T-helper 2 cell treated with Interferon-gamma antibody and Interleukin-4, amounts not matched to agents 5 μg/mL and 100 μg/mL, for 36 hours (primary cell): ENCODE measurements around the gene RASSF3.

ENCODE experiments used
- DNase-seq: peaks from one replicate; pipeline ENCODE4 v3.0.0; 2021; ENCODE audit warnings: low spot score
- H3K27ac Mint-ChIP-seq: one replicate; pipeline ENCODE4 v1.8.0; 2021; ENCODE audit warnings: mild to moderate bottlenecking, mixed read lengths
- H3K27me3 Mint-ChIP-seq: one replicate; pipeline ENCODE4 v1.8.0; 2021; ENCODE audit warnings: low read depth, mixed read lengths
- H3K36me3 Mint-ChIP-seq: one replicate; pipeline ENCODE4 v1.8.0; 2021; ENCODE audit warnings: low read depth, mixed read lengths
- H3K4me1 Mint-ChIP-seq: one replicate; pipeline ENCODE4 v1.8.0; 2021; ENCODE audit warnings: low read depth, mixed read lengths
- H3K4me3 Mint-ChIP-seq: one replicate; pipeline ENCODE4 v1.8.0; 2022; ENCODE audit warnings: mild to moderate bottlenecking, moderate library complexity, mixed read lengths
- H3K9me3 Mint-ChIP-seq: one replicate; pipeline ENCODE4 v1.8.0; 2021; ENCODE audit warnings: mixed read lengths

Gene RASSF3

GRCh38 chr12:64733857-64734256 is 123.6 kb downstream of the RASSF3 start:
- H3K36me3 Mint-ChIP-seq: peaks cover 46% of the 10 kb centered on the region

GRCh38 chr12:64735442-64735841 is 125.1 kb downstream of the RASSF3 start:
- Mint-ChIP-seq H3K27me3 (no peaks in the 10 kb centered on the region), H3K4me1 (peaks cover 33% of the 10 kb centered on the region), H3K36me3 (peaks cover 56% of the 10 kb centered on the region), H3K9me3 (no peaks in the 10 kb centered on the region), H3K27ac (no peak overlapping the region), H3K4me3 (no peak overlapping the region)
- no peak for DNase-seq

More at GRCh38 chr12:64733857-64734256, 123.6 kb downstream of the RASSF3 start:
- no peaks in the 10 kb centered on the region for H3K9me3 Mint-ChIP-seq
- DNase-seq: no peak
- H3K27me3 Mint-ChIP-seq: no peaks in the 10 kb centered on the region
- H3K4me1 Mint-ChIP-seq: peaks cover 37% of the 10 kb centered on the region
- H3K27ac Mint-ChIP-seq: no peak overlapping the region
- H3K4me3 Mint-ChIP-seq: no peak overlapping the region

- DNase-seq: no peak
- Mint-ChIP-seq H3K4me1 (peaks cover 26% of the 10 kb centered on the region), H3K4me3 (no peak overlapping the region), H3K27ac (no peak overlapping the region), H3K36me3 (peaks cover 55% of the 10 kb centered on the region), H3K27me3 (no peaks in the 10 kb centered on the region), H3K9me3 (no peaks in the 10 kb centered on the region)
These were observed 126.5 kb downstream of the RASSF3 start for GRCh38 chr12:64736771-64737170.

DNA sequence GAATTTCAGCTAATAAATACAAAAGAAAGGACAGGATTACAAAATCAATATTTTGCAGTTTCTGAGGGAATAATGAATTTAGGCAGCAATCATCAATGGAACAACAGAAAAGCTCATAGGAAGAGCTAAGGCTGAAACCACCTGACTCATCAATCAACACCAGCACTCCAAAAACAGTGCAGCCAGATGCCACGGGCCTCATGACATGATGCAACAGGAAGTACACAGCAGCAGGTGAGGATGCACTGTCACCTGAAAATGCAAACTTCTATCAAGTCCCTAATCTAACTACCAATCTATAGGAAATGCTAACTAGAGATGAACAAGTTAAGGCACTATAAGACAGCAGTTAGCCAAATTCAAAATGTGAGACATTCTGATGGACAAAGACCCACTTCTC is 127.2 kb downstream of the RASSF3 start:
- Mint-ChIP-seq H3K27ac (peak overlapping the region; percentile 52), H3K27me3 (no peaks in the 10 kb centered on the region), H3K9me3 (no peaks in the 10 kb centered on the region), H3K4me3 (no peak overlapping the region), H3K4me1 (peaks cover 26% of the 10 kb centered on the region), H3K36me3 (peaks cover 62% of the 10 kb centered on the region)
- DNase-seq: no peak

DNA sequence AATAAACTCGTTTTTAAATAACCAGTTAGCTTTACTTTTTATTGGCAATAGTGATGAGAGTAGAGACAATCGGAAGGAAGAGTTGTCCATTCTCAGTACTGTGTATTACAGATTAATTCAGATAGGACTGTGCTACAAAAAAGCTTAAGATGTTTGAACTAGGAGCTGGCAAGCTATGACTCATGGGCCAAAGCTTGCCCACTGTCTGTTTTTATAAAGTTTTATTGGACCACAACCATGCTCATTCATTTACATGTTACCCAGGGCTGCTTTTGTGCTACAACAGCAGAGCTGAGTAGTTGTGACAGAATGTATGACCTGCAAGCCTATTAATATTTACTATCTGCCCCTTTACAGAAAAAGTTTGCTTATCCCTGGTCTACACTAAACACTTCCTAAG is 129.5 kb downstream of the RASSF3 start:
- Mint-ChIP-seq H3K4me3 (no peak overlapping the region), H3K4me1 (peaks cover 31% of the 10 kb centered on the region), H3K36me3 (peaks cover 70% of the 10 kb centered on the region), H3K9me3 (no peaks in the 10 kb centered on the region), H3K27me3 (no peaks in the 10 kb centered on the region), H3K27ac (no peak overlapping the region)
- DNase-seq: no peak

- Mint-ChIP-seq H3K27ac (no peak overlapping the region), H3K4me1 (peaks cover 31% of the 10 kb centered on the region), H3K4me3 (no peak overlapping the region), H3K36me3 (peaks cover 75% of the 10 kb centered on the region), H3K27me3 (no peaks in the 10 kb centered on the region), H3K9me3 (no peaks in the 10 kb centered on the region)
- DNase-seq: no peak
These were observed 130.4 kb downstream of the RASSF3 start for GRCh38 chr12:64740646-64741045.

DNA sequence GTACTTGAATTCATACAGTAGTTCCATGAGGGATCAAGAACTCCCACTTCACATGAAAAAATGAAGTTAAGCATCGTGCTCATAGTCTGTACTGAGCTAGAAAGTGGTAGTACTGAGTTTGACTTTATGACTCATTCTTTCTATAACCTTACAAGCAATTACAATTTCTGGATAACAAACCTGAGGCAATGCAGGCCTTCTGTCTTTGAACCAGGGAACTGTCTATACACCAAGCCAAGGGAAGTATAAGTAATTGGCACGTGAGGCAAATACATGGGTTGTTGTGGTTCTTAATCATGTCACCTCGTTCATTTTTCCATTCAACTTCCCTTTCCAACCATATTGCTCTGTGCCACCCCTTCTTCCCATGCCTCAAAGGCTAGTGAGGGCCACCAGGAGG is 132.1 kb downstream of the RASSF3 start:
- no peaks in the 10 kb centered on the region for H3K9me3 Mint-ChIP-seq
- H3K4me3 Mint-ChIP-seq: no peak overlapping the region
- no peak overlapping the region for H3K27ac Mint-ChIP-seq
- no peak for DNase-seq
- peaks cover 21% of the 10 kb centered on the region for H3K4me1 Mint-ChIP-seq
- H3K27me3 Mint-ChIP-seq: no peaks in the 10 kb centered on the region
- H3K36me3 Mint-ChIP-seq: peaks cover 73% of the 10 kb centered on the region

- Mint-ChIP-seq H3K36me3 (peaks cover 72% of the 10 kb centered on the region), H3K9me3 (no peaks in the 10 kb centered on the region), H3K27me3 (no peaks in the 10 kb centered on the region), H3K27ac (no peak overlapping the region), H3K4me3 (no peak overlapping the region), H3K4me1 (peaks cover 16% of the 10 kb centered on the region)
- no peak for DNase-seq
These were observed 132.9 kb downstream of the RASSF3 start for GRCh38 chr12:64743206-64743605.

DNA sequence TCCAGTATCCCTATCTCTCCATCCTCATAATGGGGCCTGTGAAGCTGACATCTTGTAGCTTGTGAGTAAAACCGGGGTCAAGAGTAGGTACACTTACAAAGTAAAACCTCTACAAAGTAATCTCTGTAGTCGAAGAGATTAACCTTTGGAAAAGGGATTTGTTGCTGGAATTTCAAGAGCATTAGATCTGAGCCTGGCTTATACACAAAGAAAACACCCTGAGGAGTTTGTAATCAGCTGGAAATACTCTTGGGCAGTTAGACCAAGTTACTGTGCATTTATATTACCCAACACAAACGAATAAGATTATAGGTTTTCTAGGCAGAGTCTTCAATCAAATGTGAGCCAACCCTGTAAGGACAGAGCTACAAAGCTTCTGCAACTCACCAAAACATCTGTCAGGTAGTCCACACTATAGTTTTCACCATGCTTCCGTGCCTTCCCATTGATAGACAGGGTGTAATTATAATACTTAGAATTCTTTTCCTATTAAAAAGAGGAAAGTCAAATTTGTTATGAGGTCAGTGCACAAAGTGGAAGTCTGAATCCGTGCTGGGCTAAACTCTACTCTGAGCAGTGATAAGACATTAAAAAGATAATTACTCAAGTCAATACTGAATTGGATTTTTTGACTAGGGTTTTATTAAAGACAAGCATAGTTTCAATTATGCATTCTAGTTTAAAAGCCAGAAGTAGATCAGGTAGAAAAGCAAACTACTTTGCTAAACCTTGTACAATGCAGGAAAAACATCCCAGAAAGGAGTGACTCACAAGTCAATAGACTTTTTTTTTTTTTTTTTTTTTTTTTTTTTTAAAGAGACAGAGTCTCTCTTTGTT is 134.3 kb downstream of the RASSF3 start:
- Mint-ChIP-seq H3K27me3 (no peaks in the 10 kb centered on the region), H3K36me3 (peaks cover 69% of the 10 kb centered on the region), H3K4me3 (no peak overlapping the region), H3K4me1 (peaks cover 13% of the 10 kb centered on the region), H3K27ac (no peak overlapping the region), H3K9me3 (no peaks in the 10 kb centered on the region)
- DNase-seq: no peak

DNA sequence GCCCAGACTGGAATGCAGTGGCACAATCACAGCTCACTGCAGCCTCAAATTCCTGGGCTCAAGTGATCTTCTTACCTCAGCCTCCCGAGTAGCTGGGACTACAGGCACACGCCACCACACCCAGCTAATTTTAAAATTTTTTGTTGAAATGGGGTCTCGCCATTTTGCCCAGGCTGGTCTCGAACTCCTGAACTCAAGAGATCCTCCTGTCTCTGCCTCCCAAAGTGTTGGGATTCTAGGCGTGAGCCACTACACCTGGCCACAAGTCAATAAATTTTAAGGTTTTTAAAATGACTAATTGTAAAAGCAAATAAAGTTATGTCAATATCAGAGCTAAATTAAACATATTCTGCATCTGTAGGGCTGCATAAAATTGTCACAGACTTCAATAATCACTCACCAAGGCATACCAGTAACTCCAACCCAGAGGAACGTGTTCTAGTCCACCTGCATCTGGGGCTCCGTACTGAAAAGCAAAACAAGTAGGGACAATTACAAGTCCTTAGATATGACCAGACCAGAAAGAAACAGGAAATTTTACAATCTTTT is 135.0 kb downstream of the RASSF3 start:
- H3K4me1 Mint-ChIP-seq: peaks cover 13% of the 10 kb centered on the region
- H3K9me3 Mint-ChIP-seq: no peaks in the 10 kb centered on the region
- no peak for DNase-seq
- no peak overlapping the region for H3K27ac Mint-ChIP-seq
- H3K4me3 Mint-ChIP-seq: no peak overlapping the region
- no peaks in the 10 kb centered on the region for H3K27me3 Mint-ChIP-seq
- peaks cover 68% of the 10 kb centered on the region for H3K36me3 Mint-ChIP-seq

- Mint-ChIP-seq H3K4me1 (peaks cover 13% of the 10 kb centered on the region), H3K27ac (no peak overlapping the region), H3K9me3 (no peaks in the 10 kb centered on the region), H3K4me3 (no peak overlapping the region), H3K27me3 (no peaks in the 10 kb centered on the region), H3K36me3 (peaks cover 68% of the 10 kb centered on the region)
- no peak for DNase-seq
These were observed 135.7 kb downstream of the RASSF3 start for GRCh38 chr12:64745980-64746379.

GRCh38 chr12:64746663-64747062 is 136.4 kb downstream of the RASSF3 start:
- Mint-ChIP-seq H3K27me3 (no peaks in the 10 kb centered on the region), H3K9me3 (no peaks in the 10 kb centered on the region), H3K27ac (no peak overlapping the region), H3K36me3 (peaks cover 68% of the 10 kb centered on the region), H3K4me3 (no peak overlapping the region), H3K4me1 (peaks cover 11% of the 10 kb centered on the region)
- DNase-seq: no peak
